ENCODE measurements around the gene PCBP2. TPM values are rescaled to one million over a fixed set of nuclear protein-coding genes. Genes with fewer than 3 reads are reported as not detected.

PCBP2 gene
- total RNA-seq, 2 experiments from 2014 or later = 209 to 1,015 TPM

DNA sequence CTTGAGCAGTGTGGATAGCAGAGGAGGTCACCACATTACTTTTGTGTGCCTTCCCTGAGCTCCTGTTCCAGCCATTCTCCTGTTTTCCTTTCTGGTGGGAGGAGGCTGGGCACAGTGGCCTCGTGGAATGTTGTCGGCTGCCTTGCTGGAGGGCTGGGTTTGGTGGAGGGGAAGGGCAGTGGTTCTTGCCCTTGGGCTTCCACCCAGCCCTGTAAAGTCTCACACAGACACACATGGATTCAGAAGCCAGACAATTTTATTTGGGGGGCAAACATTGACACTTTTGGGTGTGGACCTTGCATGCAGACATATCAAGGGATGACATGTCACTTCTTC, 54.5 kb downstream of the PCBP2 start:
- TF ChIP-seq EZH2phosphoT487 (IDR thresholded peaks at IDR 0.05; ENCODE audit: borderline replicate concordance, low read depth, low read length) = no peak
- TF ChIP-seq, protein P1, sequence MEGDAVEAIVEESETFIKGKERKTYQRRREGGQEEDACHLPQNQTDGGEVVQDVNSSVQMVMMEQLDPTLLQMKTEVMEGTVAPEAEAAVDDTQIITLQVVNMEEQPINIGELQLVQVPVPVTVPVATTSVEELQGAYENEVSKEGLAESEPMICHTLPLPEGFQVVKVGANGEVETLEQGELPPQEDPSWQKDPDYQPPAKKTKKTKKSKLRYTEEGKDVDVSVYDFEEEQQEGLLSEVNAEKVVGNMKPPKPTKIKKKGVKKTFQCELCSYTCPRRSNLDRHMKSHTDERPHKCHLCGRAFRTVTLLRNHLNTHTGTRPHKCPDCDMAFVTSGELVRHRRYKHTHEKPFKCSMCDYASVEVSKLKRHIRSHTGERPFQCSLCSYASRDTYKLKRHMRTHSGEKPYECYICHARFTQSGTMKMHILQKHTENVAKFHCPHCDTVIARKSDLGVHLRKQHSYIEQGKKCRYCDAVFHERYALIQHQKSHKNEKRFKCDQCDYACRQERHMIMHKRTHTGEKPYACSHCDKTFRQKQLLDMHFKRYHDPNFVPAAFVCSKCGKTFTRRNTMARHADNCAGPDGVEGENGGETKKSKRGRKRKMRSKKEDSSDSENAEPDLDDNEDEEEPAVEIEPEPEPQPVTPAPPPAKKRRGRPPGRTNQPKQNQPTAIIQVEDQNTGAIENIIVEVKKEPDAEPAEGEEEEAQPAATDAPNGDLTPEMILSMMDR (conservative IDR thresholded peaks at IDR 0.05; ENCODE audit: low read length) = no peak
- CTCF ChIA-PET (ENCODE audit: unreplicated experiment) = no interaction called here

DNA sequence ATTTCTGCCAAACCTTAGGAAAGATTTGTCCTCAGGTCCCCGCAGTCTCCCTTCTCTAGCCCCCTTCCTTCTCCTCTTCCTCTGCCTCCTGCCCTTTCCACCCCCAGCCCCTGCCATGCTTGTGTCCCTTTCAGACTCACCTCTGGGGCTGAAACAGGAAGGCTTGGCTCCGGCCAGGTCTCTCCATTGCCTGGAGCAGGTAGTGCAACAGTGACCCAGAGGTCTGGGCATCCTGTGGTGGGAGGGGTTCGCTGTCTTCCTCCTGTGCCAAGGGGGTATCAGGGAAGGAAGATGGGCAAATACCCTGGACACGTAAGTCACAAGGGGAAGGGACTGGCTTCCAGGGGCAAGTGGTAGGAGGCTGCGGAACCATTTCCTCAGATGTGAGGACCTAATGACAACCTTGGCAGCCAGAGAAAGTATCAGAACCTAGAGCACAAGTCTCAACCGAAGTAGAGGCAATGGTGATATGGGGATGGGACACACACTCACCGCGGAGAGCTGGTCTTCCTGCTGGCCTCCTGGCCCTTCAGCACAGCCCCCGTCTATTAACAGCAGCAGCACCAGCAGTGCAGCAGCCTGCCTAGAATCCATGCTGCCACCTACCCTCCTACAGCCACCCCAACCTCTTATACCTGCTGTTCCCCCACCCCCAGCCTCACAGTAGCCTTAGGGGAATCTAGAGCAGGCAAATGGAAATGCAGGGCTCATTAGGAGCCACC, 55.1 kb downstream of the PCBP2 start, which contains the start of gene NPFF:
Gene NPFF (minus strand): TSS at position 604 of the 722 bp plus-strand sequence. CDS start 10 bp downstream, at position 594.
- CTCF ChIA-PET (ENCODE audit: unreplicated experiment) = interaction anchor here (2.2 kb wide), 1 partner anchor 155 kb away, joined by 7 read pairs; no protein-coding TSS in a partner anchor
- H3K27ac ChIP-seq (ENCODE audit: low read depth, low read length, poor library complexity, severe bottlenecking) = no peak within 1 kb of the TSS
- BruUV-seq (replicated peaks) = no TSS peak
- no peaks in the 10 kb centered on the region for H3K9me3 ChIP-seq (ENCODE audit: low read length)
- H3K79me2 ChIP-seq (ENCODE audit: insufficient read depth, low read depth, low read length) = peaks cover 8% of the 10 kb centered on the region
- no peak for DNase-seq (ENCODE audit: low spot score)
- POLR2A ChIA-PET = no interaction called here
- no peak within 1 kb of the TSS for H3K4me3 ChIP-seq (ENCODE audit: low read depth, low read length, poor library complexity, severe bottlenecking)
- H3K9me2 ChIP-seq (ENCODE audit: insufficient read depth, low read length) = no peaks in the 10 kb centered on the region
- H3K36me3 ChIP-seq (ENCODE audit: insufficient read depth, low read length) = peaks cover 24% of the 10 kb centered on the region; the same call in 1 of the 2 replicates
- H3K4me1 ChIP-seq (ENCODE audit: insufficient read depth, low read length, poor library complexity, severe bottlenecking) = peaks cover 13% of the 10 kb centered on the region
- no peak within 1 kb of the TSS for H3K4me2 ChIP-seq (ENCODE audit: low read length)
- TF ChIP-seq, protein P1 (conservative IDR thresholded peaks at IDR 0.05; ENCODE audit: low read length) = no peak
- TF ChIP-seq EZH2phosphoT487 (IDR thresholded peaks at IDR 0.05; ENCODE audit: borderline replicate concordance, low read depth, low read length) = no peak
- intact Hi-C loops (cut with micrococcal nuclease; ENCODE audit: unreplicated experiment) = loop anchor here (5.0 to 10.0 kb wide), 2 partner anchors 85 to 302 kb away; partner anchors contain the start of genes AMHR2 and ITGB7
- H2AFZ ChIP-seq (ENCODE audit: low read length) = no peak within 1 kb of the TSS
- H4K20me1 ChIP-seq (ENCODE audit: insufficient read depth, low read length) = no peaks in the 10 kb centered on the region

More for the DNA sequence above, 54.5 kb downstream of the PCBP2 start:
- H3K4me1 ChIP-seq (ENCODE audit: insufficient read depth, low read length, poor library complexity, severe bottlenecking) = peaks cover 18% of the 10 kb centered on the region
- no peaks in the 10 kb centered on the region for H4K20me1 ChIP-seq (ENCODE audit: insufficient read depth, low read length)
- H3K4me3 ChIP-seq (ENCODE audit: low read depth, low read length, poor library complexity, severe bottlenecking) = no peak overlapping the region
- no peak overlapping the region for H3K4me2 ChIP-seq (ENCODE audit: low read length)
- intact Hi-C loops (cut with micrococcal nuclease; ENCODE audit: unreplicated experiment) = loop anchor here (5.0 to 10.0 kb wide), 2 partner anchors 84 to 302 kb away; partner anchors contain the start of genes AMHR2 and ITGB7
- peaks cover 13% of the 10 kb centered on the region for H3K79me2 ChIP-seq (ENCODE audit: insufficient read depth, low read depth, low read length)
- DNase-seq (ENCODE audit: low spot score) = no peak
- no TSS peak for BruUV-seq (replicated peaks)
- H2AFZ ChIP-seq (ENCODE audit: low read length) = no peak overlapping the region
- H3K36me3 ChIP-seq (ENCODE audit: insufficient read depth, low read length) = peaks cover 24% of the 10 kb centered on the region; the same call in 1 of the 2 replicates
- POLR2A ChIA-PET = interaction anchor here (0.6 kb wide), 1 partner anchor 62 kb away, joined by 4 read pairs; no protein-coding TSS in a partner anchor
- no peaks in the 10 kb centered on the region for H3K9me2 ChIP-seq (ENCODE audit: insufficient read depth, low read length)
- H3K9me3 ChIP-seq (ENCODE audit: low read length) = no peaks in the 10 kb centered on the region
- H3K27ac ChIP-seq (ENCODE audit: low read depth, low read length, poor library complexity, severe bottlenecking) = no peak overlapping the region

DNA sequence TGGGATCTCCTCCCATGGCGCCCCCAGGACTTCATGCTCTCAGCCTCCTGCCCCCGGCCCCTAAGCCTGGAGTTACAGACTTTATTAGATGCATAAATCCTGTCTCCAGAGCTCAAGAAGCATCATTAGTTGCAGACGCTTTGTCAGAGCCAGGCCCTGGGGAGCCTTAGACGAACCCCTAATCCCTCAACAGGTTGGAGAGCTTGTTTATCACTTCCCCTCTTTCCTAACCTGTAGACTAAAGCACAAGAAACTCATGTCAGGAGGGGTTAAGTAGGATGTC, 55.6 kb downstream of the PCBP2 start:
- ChIA-PET CTCF (ENCODE audit: unreplicated experiment) (interaction anchor here (2.2 kb wide), 1 partner anchor 155 kb away, joined by 7 read pairs; no protein-coding TSS in a partner anchor), POLR2A (no interaction called here)
- no peaks in the 10 kb centered on the region for H3K9me2 ChIP-seq (ENCODE audit: insufficient read depth, low read length)
- H3K4me3 ChIP-seq (ENCODE audit: low read depth, low read length, poor library complexity, severe bottlenecking) = no peak overlapping the region
- intact Hi-C loops (cut with micrococcal nuclease; ENCODE audit: unreplicated experiment) = loop anchor here (5.0 to 10.0 kb wide), 2 partner anchors 85 to 303 kb away; partner anchors contain the start of genes AMHR2 and ITGB7
- TF ChIP-seq EZH2phosphoT487 (IDR thresholded peaks at IDR 0.05; ENCODE audit: borderline replicate concordance, low read depth, low read length) = no peak
- TF ChIP-seq, protein P1 (conservative IDR thresholded peaks at IDR 0.05; ENCODE audit: low read length) = no peak
- H3K9me3 ChIP-seq (ENCODE audit: low read length) = no peaks in the 10 kb centered on the region
- no TSS peak for BruUV-seq (replicated peaks)
- H4K20me1 ChIP-seq (ENCODE audit: insufficient read depth, low read length) = no peaks in the 10 kb centered on the region
- DNase-seq (ENCODE audit: low spot score) = no peak
- no peak overlapping the region for H3K27ac ChIP-seq (ENCODE audit: low read depth, low read length, poor library complexity, severe bottlenecking)
- peaks cover 8% of the 10 kb centered on the region for H3K4me1 ChIP-seq (ENCODE audit: insufficient read depth, low read length, poor library complexity, severe bottlenecking)
- peaks cover 24% of the 10 kb centered on the region; the same call in 1 of the 2 replicates for H3K36me3 ChIP-seq (ENCODE audit: insufficient read depth, low read length)
- H2AFZ ChIP-seq (ENCODE audit: low read length) = no peak overlapping the region
- H3K79me2 ChIP-seq (ENCODE audit: insufficient read depth, low read depth, low read length) = peaks cover 2% of the 10 kb centered on the region; the same call in 1 of the 2 replicates
- no peak overlapping the region for H3K4me2 ChIP-seq (ENCODE audit: low read length)

Measured in OCI-LY7 (cell line).